ENCODE data around the gene TUBB2B. TPM values are rescaled to one million over a fixed set of nuclear protein-coding genes. Genes with fewer than 3 reads are reported as not detected.
"Not testable (repeated sequence)": the region's sequence is repeated elsewhere in the genome, so short reads cannot be mapped to it uniquely, and the experiment has no call there.

TUBB2B gene
- polyA plus RNA-seq, 4 donors = 113 to 146 (median 120) TPM

DNA sequence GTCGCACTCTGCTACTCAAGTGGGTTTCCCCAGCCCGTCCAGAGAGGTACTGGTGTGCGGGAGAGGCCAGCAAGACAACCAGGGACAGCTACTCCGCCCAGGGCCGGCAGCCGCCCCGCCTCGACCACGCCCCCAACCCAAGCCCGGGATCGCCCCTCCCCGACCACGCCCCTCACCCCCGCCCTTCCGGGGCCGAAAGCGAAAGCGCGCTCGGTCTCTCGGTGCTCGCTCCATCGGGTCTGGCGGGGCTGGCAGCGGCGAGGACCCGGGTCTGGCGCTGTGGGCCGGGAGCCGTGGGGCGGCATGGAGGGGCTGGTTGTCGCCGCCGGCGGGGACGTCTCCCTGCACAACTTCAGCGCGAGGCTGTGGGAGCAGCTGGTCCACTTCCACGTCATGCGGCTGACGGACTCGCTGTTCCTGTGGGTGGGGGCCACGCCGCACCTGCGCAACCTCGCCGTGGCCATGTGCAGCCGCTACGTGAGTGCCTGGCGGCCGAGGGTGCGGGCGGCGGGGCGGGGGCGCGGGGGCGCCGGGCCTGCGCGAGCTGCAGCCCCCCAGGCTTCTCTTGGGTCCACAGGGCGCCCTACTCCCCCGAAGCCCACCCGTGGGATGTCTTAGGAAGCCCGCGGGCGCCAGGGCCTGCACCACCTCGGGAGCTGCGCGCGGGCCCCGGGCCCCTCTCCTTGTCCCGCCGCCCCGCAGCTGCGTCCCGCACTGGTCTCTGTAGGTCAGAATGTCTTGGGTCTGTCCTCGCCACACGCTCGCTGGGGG is 31.5 kb upstream of the TUBB2B start, which contains the start of gene PSMG4:
Gene PSMG4 (plus strand): TSS at position 228 of the 771 bp plus-strand sequence. CDS start 76 bp downstream, at position 304.
- peak; percentile 47 to 84 (median 82) for DNase-seq (ENCODE audit: low read depth in 4 of 4, low spot score in 2 of 4)

DNA sequence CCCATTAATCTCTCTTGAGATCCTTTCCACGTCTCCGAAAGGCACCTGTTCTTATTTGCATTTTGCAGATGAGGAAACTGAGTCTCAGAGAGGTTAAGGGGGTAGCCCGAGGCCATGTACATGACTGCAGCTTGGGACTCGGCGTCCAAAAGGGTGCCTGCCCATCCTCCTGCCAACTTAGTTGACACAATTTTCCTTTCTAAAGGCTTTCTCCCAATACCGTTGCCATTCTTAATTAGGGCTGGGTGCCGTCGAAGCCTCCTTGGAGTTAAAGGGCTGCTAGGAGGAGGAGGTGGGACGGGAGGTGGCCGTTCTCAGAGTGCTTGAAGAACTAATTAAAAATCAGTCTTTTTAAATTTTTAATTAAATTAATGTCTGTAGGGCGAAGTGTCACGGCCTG is 30.7 kb upstream of the TUBB2B start:
- DNase-seq (ENCODE audit: low read depth in 4 of 4, low spot score in 2 of 4) = no peak

DNA sequence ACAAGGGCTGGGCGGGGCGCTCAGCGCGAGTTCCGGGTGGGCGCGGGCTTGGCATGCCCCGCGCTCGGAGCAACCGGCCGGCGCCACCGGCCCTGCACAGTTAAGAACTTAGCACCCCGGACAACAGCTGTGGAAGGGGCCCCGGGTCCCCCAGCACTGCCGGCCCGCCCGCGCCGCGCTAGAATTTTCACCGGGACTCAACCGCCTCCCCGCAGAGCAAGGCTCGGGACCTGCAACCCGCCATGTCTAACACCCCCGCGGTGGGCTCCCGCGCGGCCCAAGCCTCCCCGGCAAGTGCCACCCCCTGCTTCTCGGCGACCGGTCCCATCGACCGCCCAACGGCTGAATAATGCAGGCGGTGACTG is 26.1 kb upstream of the TUBB2B start:
- no peak for DNase-seq (ENCODE audit: low read depth in 4 of 4, low spot score in 2 of 4)

DNA sequence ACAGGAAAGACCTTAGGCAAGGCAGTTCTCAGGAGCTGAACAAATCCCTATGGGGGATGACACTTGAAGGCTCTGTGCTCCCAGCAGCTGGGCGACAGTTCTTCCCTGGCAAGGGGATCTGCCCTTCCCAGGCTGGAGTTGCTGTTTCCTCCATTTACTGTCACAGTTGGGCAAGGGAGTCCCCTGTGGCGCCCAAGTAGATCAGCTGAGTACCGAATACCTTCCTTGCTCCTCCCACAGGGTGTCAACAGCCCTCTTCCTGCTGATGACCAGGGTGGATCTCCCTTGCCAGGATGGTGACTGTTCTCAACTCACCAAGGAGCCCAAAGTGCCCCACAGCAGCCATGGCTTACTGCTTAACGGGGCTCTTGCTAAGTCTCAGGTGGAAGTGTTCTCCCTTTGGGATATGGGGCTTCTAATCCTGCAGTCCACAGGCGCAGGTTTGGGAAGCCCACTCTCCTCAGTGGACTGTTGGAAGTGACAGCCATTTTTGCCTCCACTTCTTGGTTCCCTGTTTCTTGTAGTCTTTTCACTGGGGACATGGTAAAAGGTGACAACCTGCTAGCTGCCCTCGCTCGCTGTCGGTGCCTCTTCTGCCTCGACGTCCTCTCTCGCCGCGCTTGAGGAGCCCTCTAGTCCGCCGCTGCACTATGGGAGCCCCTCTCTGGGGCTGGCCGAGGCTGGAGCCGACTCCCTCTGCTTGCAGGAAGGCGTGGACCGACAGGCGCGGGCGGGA is 25.6 kb upstream of the TUBB2B start:
- DNase-seq (ENCODE audit: low read depth in 4 of 4, low spot score in 2 of 4) = no peak

DNA sequence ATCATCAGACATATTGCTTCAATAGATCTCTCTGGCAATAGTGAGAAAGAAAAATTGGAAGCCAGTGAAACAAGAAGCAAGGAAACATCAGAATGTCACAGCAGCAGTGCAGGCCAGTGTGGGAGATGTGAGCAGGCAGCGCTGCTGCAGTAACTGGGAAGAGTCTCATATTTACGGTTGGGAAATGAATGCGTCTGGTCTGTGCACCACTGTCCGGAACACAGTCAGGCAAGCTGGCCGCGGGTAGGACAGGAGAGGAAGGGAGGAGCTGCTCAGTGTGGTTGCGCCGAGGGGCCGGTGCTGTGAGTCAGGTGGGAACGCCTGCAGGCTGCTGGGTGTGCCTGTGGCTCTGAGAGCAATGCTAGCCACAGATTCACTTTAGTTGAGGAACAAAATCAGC is 24.9 kb upstream of the TUBB2B start:
- no peak for DNase-seq (ENCODE audit: low read depth in 4 of 4, low spot score in 2 of 4)

DNA sequence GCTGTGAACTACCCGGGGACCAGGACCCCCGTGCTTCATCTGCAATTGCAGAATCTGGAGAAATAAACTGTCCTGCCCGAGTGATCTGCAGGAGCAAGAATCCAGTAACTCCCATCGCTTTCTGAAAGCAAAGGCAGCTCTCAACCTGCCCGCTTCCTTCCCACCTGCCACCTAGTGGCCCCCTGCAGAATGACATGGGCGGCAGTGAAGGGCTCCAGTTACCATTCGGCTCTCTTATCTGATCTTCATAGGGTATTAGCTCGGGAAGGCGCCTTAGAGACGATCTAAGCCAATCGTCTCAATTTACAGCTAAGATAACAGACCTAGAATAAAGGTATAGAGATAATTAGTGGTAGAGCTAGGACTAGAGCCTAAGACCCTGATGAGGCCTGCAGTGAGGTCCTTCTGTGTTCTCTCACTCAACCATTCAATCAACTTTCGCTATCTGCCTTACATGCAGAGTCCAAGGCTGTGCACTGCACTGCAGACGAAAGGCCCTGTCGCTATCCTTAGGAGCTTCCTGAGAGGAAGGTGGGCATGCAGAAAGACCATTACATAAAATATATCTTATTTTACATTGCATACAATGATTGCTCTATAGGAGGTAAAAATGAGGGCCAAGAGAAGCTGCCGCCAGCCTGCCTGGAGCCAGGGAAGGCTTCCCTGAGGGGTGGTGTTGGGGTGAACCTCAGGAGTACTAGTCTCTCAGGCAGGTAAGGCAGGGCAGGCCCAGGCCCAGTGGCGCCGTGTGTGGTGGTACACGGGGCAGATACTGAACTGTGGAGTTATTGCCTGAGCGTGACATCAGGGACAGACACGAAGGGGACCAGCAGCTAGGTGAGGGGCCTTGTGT is 24.2 kb upstream of the TUBB2B start:
- peak in 2 of 4 donors; percentile 50 to 82 for DNase-seq (ENCODE audit: low read depth in 4 of 4, low spot score in 2 of 4)

DNA sequence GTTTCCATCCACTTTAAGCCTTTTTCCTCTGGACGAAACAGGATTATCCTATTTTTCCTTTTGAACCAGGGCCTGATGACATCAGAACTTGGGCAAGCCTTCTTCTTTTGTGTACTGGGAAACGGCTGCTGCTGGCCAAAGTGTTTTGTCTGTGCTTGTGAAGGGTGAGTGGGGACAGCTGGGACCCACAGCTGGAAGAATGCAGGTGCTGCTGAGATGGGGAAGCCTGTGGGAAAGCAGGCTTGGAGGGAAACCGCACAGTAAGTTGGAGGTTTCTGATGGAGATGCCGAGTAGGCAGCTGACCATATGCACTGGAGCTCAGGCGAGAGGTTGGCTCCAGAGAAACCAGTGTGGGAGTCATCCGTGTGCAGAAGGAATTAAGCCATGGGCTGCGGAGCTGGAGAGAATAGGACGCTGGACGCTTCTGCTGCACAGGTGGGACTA is 22.8 kb upstream of the TUBB2B start:
- DNase-seq (ENCODE audit: low read depth in 4 of 4, low spot score in 2 of 4) = no peak

DNA sequence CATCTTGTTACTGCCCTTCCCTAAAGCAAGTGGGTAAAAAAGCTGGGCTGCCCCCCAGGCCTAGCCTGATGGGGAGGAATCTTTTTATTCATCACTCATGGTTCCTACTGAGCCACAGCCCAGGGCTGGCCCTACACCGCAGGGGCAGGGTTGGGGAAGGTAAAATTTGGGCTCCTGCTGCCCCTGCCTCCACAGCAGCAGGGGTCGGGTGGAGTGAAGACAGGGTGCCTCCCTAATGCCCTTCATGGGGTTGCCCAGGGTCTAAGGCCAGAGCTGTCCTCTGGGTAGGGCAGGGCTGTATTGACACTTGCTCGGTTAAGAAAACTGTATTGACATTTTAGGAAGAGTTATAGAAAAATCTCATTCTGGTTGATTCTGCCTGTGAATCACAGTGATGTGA is 22.4 kb upstream of the TUBB2B start:
- DNase-seq (ENCODE audit: low read depth in 4 of 4, low spot score in 2 of 4) = no peak

DNA sequence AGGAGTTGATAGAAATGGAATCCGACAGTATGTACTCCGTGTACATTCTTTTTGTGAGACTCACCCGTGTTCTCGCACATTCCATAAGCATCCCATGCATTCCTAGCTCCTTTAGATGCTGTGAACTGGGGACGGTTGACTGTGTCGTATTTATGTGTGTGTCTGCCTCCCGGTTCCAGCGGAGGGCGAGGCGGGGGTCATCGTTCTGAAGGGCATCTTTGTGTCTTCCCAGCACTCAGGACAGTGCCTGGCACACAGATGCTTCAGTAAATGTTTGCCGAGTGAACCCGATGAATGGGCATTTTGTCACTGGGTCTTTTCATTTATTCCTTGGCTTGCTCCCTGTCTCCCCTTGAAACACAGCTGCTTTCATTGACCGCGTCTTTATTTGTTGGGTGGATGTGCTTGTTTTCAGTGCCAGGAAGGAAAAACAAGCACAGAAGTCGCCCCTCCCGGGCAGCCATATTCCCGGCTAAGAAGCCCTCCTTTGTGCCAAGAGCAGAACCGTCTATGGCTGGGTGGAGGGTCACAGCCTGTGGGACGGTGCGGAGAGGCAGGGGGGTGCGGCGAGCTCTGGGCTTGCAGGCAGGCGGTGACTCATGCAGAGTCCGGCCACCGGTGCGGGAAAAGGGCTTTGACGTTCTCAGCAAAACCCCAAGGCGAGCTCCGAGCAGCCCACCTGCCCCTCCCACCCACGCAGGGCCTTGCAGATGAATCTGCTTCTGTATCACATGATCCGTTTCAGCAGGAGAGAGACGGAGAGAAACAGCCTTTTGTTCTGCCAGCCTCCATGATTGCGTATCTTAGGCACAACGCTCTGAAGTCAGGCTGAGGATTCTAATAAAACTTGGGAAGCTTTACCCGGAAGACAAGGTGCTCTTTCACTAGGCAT is 20.0 kb upstream of the TUBB2B start:
- no peak for DNase-seq (ENCODE audit: low read depth in 4 of 4, low spot score in 2 of 4)

DNA sequence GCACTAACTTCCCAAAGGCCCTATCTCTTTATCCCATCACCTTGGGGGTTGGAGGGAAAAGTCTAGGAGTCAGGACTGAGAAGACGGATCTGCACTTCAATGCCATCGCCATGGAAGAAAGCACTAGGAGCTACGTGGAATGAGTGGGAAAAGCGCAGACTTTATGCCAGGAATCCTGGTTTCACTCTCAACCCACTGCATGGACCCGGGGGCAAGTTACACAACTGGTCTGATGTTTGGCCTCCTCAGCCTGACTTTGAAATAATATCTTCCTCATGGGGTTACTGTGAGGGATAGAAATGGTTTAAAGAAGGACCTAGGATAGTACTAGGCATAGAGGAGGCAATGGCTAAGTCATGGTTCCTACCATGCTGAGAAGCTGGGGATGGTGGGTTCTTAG is 17.8 kb upstream of the TUBB2B start:
- no peak for DNase-seq (ENCODE audit: low read depth in 4 of 4, low spot score in 2 of 4)

DNA sequence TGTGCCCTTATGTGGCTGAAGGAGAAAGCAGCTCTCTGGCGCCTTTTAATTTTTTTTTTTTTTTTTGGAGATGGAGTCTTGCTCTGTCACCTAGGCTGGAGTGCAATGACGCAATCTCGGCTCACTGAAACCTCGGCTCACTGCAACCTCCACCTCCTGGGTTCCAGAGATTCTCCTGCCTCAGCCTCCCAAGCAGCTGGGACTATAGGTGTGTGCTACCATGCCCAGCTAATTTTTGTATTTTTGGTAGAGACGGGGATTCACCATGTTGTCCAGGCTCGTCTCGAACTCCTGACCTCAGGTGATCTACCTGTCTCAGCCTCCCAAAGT is 17.3 kb upstream of the TUBB2B start:
- DNase-seq (ENCODE audit: low read depth in 4 of 4, low spot score in 2 of 4) = not testable (repeated sequence)

DNA sequence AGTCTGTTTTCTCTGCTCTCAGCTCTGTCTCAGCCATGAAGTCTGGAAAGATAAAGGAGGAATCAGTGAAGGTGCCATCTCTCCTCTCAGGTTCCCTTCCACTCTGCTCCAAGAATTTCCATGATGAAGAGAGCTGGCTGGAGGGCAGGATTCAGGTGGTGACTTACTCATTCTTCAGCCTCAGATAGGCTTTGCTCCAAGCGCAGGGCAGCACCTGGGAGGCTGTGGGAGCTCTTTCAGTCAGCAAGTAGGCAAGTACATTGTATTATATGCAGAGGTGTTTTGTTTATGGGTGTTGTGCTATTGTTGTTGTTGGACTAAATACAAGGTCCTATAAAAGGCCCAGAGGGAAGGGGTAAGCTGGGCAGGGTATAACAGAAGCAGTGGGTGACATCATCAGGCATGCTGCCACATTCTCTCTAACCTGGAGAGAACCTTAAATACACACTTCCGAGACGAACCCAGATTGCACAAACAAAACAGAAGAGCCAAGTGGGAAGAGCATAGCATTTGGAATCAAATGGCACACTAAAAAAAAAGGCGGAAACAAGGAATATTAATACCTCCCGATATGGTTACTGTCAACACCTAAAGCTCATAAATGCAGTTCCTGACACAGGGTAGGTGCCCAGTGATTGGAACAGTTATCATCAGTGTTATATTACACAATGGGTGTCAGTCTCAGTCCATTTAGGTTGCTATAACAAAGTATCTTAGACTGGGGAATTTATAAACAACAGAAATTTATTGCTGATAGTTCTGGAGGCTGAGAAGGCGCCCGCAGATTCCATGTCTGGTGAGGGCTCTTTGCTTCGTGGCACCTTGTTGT is 16.8 kb upstream of the TUBB2B start:
- no peak for DNase-seq (ENCODE audit: low read depth in 4 of 4, low spot score in 2 of 4)

DNA sequence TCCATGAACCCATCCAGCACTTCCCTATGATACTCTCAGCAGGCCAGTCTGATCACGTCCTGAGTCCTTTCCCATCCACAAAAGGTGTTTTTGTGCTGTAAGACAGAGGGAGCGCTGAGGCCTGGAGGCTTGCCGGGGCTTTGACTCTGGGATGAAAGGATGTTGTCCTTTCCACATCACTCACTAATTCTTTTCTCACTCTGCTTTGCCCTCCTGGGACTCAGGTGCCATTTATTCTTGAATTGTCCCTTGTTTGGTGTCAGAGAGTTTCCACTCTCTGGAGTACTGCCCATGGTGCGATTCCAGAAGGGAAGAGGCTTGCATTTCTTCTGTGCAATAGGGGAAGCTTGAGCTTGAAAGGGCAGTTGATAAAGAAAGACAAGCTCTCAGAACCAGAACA is 15.3 kb upstream of the TUBB2B start:
- DNase-seq (ENCODE audit: low read depth in 4 of 4, low spot score in 2 of 4) = no peak

DNA sequence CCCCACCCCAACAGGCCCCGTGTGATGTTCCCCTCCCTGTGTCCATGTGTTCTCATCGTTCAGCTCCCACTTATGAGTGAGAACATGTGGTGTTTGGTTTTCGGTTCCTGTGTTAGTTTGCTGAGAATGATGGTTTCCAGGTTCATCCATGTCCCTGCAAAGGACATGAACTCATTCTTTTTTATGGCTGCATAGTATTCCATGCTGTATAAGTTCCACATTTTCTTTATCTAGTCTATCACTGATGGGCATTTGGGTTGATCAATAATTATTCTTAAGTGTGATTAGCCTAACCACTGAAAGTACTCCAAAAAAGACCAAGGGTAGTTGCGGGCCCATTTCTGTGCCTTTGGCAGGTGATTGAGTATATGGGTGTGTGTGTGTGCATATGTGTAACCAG is 14.3 kb upstream of the TUBB2B start:
- not testable (repeated sequence) for DNase-seq (ENCODE audit: low read depth in 4 of 4, low spot score in 2 of 4)

DNA sequence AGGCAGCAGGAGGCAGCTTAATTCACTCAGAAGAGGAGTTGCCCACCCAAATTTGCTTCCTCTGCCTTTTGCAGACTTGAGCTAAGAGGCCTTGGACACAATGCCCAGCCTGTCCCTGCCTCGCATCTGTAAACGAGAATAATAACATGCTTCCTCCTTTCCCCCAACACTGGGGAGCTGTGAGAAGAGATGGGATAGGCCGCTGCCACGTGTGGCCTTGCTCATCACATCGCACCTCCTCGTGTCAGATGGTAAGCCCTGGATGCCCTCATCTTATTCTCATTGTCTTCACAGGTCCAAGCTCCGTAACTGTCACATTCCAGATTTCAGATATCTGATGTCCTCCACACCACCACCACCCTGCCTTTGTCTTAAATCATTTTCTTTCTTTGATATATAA is 13.1 kb upstream of the TUBB2B start:
- DNase-seq (ENCODE audit: low read depth in 4 of 4, low spot score in 2 of 4) = no peak

DNA sequence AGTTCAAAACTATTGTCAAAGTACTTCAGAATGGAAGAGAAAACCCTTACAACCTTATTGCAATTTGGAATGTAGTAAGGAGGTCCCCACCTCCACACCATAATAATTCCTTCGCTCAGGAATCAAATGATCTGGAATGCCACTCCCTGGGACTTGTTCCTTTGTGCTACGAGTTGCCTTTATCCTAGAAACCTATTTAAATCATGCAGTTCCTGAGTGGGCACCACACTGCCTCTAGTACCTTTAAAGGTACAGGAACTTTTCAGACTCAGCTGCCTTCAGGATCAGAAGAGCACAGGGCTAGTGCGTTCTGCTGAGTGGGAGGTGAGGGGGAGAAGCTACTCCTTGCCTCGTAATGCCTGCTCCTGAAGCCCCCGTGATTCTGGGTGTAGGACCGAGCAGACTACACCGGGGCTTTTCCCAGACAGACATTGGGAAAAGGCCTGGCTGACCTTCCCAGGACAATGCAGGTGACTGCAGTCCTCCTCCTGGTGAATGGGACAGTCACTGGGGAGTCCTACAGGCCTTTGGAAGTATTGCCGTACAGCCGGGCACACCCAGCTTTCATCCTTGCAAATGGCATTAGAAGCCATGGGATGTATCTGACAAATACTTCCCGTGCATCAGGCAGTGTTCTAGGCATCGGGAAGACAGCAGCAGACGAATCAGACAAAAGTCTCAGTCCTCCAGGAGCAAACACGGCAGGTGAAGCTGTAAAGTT is 11.8 kb upstream of the TUBB2B start:
- no peak for DNase-seq (ENCODE audit: low read depth in 4 of 4, low spot score in 2 of 4)

DNA sequence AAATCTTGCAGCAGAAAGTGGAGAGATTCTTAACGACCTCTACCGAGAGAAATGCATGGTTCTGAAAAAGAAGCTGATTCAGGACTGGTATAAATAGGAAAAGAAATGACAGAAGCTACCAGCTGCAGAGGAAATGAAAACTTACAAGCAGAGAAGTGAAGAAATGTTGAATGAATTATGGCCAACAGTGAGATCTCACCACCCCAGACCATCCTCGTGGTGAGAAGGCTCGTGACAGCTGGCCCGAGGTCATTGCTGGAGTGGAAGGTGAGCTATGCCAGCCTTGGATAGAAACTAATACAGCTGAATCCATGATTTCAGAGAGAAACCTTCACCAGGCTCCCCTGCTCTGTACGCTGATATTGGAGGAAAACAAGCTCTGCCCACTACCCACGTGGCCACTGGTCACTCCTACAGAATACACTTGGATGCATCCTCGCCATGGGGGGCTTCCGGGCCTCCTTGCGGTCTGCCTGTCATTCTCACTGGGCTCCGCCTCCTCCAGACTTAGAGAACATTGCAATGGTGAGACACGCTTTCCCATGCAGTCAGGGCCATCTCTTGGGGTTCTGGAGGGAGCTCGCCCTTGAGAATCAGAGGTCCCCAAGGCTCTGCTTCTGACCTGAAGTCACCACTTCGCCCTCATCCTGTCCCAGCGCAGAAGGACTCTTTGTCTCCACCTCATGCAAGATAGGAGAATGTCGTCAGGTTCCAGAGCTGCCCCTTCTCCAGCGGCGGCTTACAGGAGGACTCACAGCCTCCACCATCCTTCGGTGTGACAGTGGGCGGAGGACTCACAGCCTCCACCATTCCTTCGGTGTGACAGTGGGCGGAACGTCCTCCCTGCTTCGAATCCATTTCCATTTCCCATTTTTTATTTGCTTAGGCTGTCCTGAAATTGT is 10.6 kb upstream of the TUBB2B start:
- DNase-seq (ENCODE audit: low read depth in 4 of 4, low spot score in 2 of 4) = no peak

DNA sequence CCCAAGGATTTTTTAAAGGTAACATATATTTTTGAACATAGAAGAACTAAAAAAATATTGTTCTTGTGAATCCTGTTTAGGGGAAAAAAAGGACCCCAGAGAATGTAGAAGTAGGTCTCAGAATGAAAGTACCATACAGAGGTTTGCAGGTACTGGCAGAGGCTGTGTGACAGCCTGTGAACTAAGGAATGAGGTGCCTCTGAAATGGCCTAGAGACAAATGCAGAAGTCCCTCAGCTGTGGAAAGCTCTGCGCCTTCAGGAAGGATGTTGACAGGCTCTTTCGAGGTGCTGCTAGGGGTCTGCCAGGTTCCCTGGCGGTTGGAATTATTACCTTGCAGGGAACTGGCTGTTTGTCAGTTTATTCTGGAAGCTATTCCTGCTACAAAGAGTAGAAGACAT is 8.6 kb upstream of the TUBB2B start:
- DNase-seq (ENCODE audit: low read depth in 4 of 4, low spot score in 2 of 4) = no peak
